Measurements from ENCODE around the gene NUDCD3.

- TF ChIP-seq CTCF (conservative IDR thresholded peaks at IDR 0.05; ENCODE audit: low read depth in 2 of 2) (no peak), POLR2AphosphoS5 (IDR thresholded peaks at IDR 0.05; ENCODE audit: low read depth) (no peak), EZH2 (IDR thresholded peaks at IDR 0.05; ENCODE audit: low read depth, unreplicated experiment) (no peak), REST (IDR thresholded peaks at IDR 0.05; ENCODE audit: unreplicated experiment) (no peak), ZNF114 (CRISPR knock-in tag; IDR thresholded peaks at IDR 0.05) (no peak), EZH2phosphoT487 (IDR thresholded peaks at IDR 0.05; ENCODE audit: unreplicated experiment) (no peak), JUNB (IDR thresholded peaks at IDR 0.05; ENCODE audit: unreplicated experiment) (no peak), ZNF331 (CRISPR knock-in tag; IDR thresholded peaks at IDR 0.05; ENCODE audit: low read depth) (no peak)
Observed at GRCh38 chr7:44518761-44519160, 28.3 kb upstream of the NUDCD3 start.
